ENCODE data around the gene MCUR1. TPM values are rescaled to one million over a fixed set of nuclear protein-coding genes. Genes with fewer than 3 reads are reported as not detected.
"Not testable (repeated sequence)": the region's sequence is repeated elsewhere in the genome, so short reads cannot be mapped to it uniquely, and the experiment has no call there.

The MCUR1 gene
- total RNA-seq, 1 experiment from 2014 or later: 33.1 TPM

- no TSS peak for BruUV-seq (replicated peaks)
- POLR2A ChIA-PET: no interaction called here
- ATAC-seq: no peak
Measured at GRCh38 chr6:13787137-13787536, 27.2 kb downstream of the MCUR1 start.

GRCh38 chr6:13780162-13780561 lies 34.2 kb downstream of the MCUR1 start:
- H3K9me3 ChIP-seq (ENCODE audit: control insufficient read depth, insufficient read depth, low read depth, low read length); H3K4me3 ChIP-seq (ENCODE audit: low read depth in 2 of 2, low read length in 2 of 2); H3K27ac ChIP-seq (ENCODE audit: low read length); CTCF ChIA-PET; BruUV-seq (replicated peaks); DNase-seq (ENCODE audit: low read depth, low spot score); intact Hi-C loops (cut with micrococcal nuclease; ENCODE audit: unreplicated experiment); in situ Hi-C loops (cut with HindIII; ENCODE audit: low pct_unique_long_range_greater_than_20kb, low sequenced_read_pairs); ATAC-seq; H3K4me1 ChIP-seq (ENCODE audit: control insufficient read depth, insufficient read depth, low read length); H3K27me3 ChIP-seq (ENCODE audit: control insufficient read depth, insufficient read depth, low read length); H3K36me3 ChIP-seq (ENCODE audit: control insufficient read depth, insufficient read depth, low read length): not testable (repeated sequence)
- POLR2A ChIA-PET: interaction anchor here (0.5 kb wide), 1 partner anchor 15 kb away, joined by 5 read pairs; no protein-coding TSS in a partner anchor

More at GRCh38 chr6:13787137-13787536, 27.2 kb downstream of the MCUR1 start:
- intact Hi-C loops (cut with micrococcal nuclease; ENCODE audit: unreplicated experiment): no loop called here
- no peak for DNase-seq (ENCODE audit: low read depth, low spot score)
- CTCF ChIA-PET: interaction anchor here (0.7 kb wide), 1 partner anchor 231 kb away, joined by 4 read pairs; no protein-coding TSS in a partner anchor
- H3K4me3 ChIP-seq (ENCODE audit: low read depth in 2 of 2, low read length in 2 of 2): no peak overlapping the region
- no peak for TF ChIP-seq CTCF (IDR thresholded peaks at IDR 0.05)
- in situ Hi-C loops (cut with HindIII; ENCODE audit: low pct_unique_long_range_greater_than_20kb, low sequenced_read_pairs): no loop called here
- no peaks in the 10 kb centered on the region for H3K36me3 ChIP-seq (ENCODE audit: control insufficient read depth, insufficient read depth, low read length)
- H3K9me3 ChIP-seq (ENCODE audit: control insufficient read depth, insufficient read depth, low read depth, low read length): no peaks in the 10 kb centered on the region
- no peaks in the 10 kb centered on the region for H3K4me1 ChIP-seq (ENCODE audit: control insufficient read depth, insufficient read depth, low read length)
- H3K27me3 ChIP-seq (ENCODE audit: control insufficient read depth, insufficient read depth, low read length): no peaks in the 10 kb centered on the region
- no peak overlapping the region for H3K27ac ChIP-seq (ENCODE audit: low read length)

GRCh38 chr6:13778028-13778427 lies 36.3 kb downstream of the MCUR1 start:
- no peak for TF ChIP-seq POLR2AphosphoS5 (IDR thresholded peaks at IDR 0.05; ENCODE audit: low read depth, low read length)
- H3K4me3 ChIP-seq (ENCODE audit: low read depth in 2 of 2, low read length in 2 of 2): no peak overlapping the region
- no peaks in the 10 kb centered on the region for H3K36me3 ChIP-seq (ENCODE audit: control insufficient read depth, insufficient read depth, low read length)
- BruUV-seq (replicated peaks): no TSS peak
- intact Hi-C loops (cut with micrococcal nuclease; ENCODE audit: unreplicated experiment) (no loop called here), in situ Hi-C loops (cut with HindIII; ENCODE audit: low pct_unique_long_range_greater_than_20kb, low sequenced_read_pairs) (no loop called here)
- no peak for ATAC-seq
- H3K9me3 ChIP-seq (ENCODE audit: control insufficient read depth, insufficient read depth, low read depth, low read length): no peaks in the 10 kb centered on the region
- no peaks in the 10 kb centered on the region for H3K27me3 ChIP-seq (ENCODE audit: control insufficient read depth, insufficient read depth, low read length)
- ChIA-PET POLR2A (interaction anchor here (0.6 kb wide), 1 partner anchor 16 kb away, joined by 3 read pairs; no protein-coding TSS in a partner anchor), CTCF (no interaction called here)
- H3K27ac ChIP-seq (ENCODE audit: low read length): no peak overlapping the region
- no peaks in the 10 kb centered on the region for H3K4me1 ChIP-seq (ENCODE audit: control insufficient read depth, insufficient read depth, low read length)
- no peak for DNase-seq (ENCODE audit: low read depth, low spot score)

- no peak for DNase-seq (ENCODE audit: low read depth, low spot score)
- TF ChIP-seq CTCF (IDR thresholded peaks at IDR 0.05): no peak
- TF ChIP-seq SIN3A (IDR thresholded peaks at IDR 0.05; ENCODE audit: borderline replicate concordance, insufficient read depth, low read depth, low read length): no peak
- no peak for TF ChIP-seq POLR2AphosphoS5 (IDR thresholded peaks at IDR 0.05; ENCODE audit: low read depth, low read length)
- no peak for TF ChIP-seq TCF7L2 (IDR thresholded peaks at IDR 0.05; ENCODE audit: low read depth, low read length)
- TF ChIP-seq REST (IDR thresholded peaks at IDR 0.05; ENCODE audit: insufficient read depth in 1 of 2, low read depth in 2 of 2, low read length in 1 of 2): no peak
- intact Hi-C loops (cut with micrococcal nuclease; ENCODE audit: unreplicated experiment) (no loop called here), in situ Hi-C loops (cut with HindIII; ENCODE audit: low pct_unique_long_range_greater_than_20kb, low sequenced_read_pairs) (no loop called here)
- Histone ChIP-seq H3K9me3 (ENCODE audit: control insufficient read depth, insufficient read depth, low read depth, low read length) (no peaks in the 10 kb centered on the region), H3K4me1 (ENCODE audit: control insufficient read depth, insufficient read depth, low read length) (no peaks in the 10 kb centered on the region), H3K27ac (ENCODE audit: low read length) (no peak overlapping the region), H3K27me3 (ENCODE audit: control insufficient read depth, insufficient read depth, low read length) (no peaks in the 10 kb centered on the region), H3K36me3 (ENCODE audit: control insufficient read depth, insufficient read depth, low read length) (no peaks in the 10 kb centered on the region), H3K4me3 (ENCODE audit: low read depth in 2 of 2, low read length in 2 of 2) (no peak overlapping the region)
- no TSS peak for BruUV-seq (replicated peaks)
- no peak for ATAC-seq
- CTCF ChIA-PET: no interaction called here
- POLR2A ChIA-PET: no interaction called here
Measured at GRCh38 chr6:13776602-13777001, 37.8 kb downstream of the MCUR1 start.

GRCh38 chr6:13775466-13775865 lies 38.9 kb downstream of the MCUR1 start:
- POLR2A ChIA-PET; intact Hi-C loops (cut with micrococcal nuclease; ENCODE audit: unreplicated experiment); H3K4me1 ChIP-seq (ENCODE audit: control insufficient read depth, insufficient read depth, low read length); H3K36me3 ChIP-seq (ENCODE audit: control insufficient read depth, insufficient read depth, low read length); CTCF ChIA-PET; H3K27me3 ChIP-seq (ENCODE audit: control insufficient read depth, insufficient read depth, low read length); in situ Hi-C loops (cut with HindIII; ENCODE audit: low pct_unique_long_range_greater_than_20kb, low sequenced_read_pairs); H3K4me3 ChIP-seq (ENCODE audit: low read depth in 2 of 2, low read length in 2 of 2); H3K27ac ChIP-seq (ENCODE audit: low read length); H3K9me3 ChIP-seq (ENCODE audit: control insufficient read depth, insufficient read depth, low read depth, low read length); BruUV-seq (replicated peaks): not testable (repeated sequence)
- DNase-seq (ENCODE audit: low read depth, low spot score): peak; percentile 17
- peak; percentile 78 for ATAC-seq

Data from Panc1 (cell line).